K562 (cell line): ENCODE data around the gene MAP3K14. TPM values are rescaled to one million over a fixed set of nuclear protein-coding genes. Genes with fewer than 3 reads are reported as not detected.
A peak's percentile ranks its signal among the peaks of the same experiment; 100 is the strongest.

Experiments used
- CAMTA2 ChIP-seq: fragments of 250-450 bp; sonication (Bioruptor Pico); conservative IDR thresholded peaks from 2 replicates; pipeline ENCODE4 v1.5.1; 2022
- E2F3 ChIP-seq: fragments of 250-450 bp; sonication (Bioruptor Pico); IDR thresholded peaks from 2 replicates; pipeline ENCODE4 v1.4.0; 2020; ENCODE audit warnings: mild to moderate bottlenecking
- EGR1 ChIP-seq: fragments of 450-650 bp; conservative IDR thresholded peaks from 2 replicates; pipeline ENCODE4 v1.6.1; 2017; ENCODE audit warnings: mild to moderate bottlenecking
- ELF1 ChIP-seq: fragments of 200-800 bp; sonication (Bioruptor generic); IDR thresholded peaks from 2 replicates; pipeline ENCODE4 v1.6.1; 2016; ENCODE audit warnings: missing genetic modification characterization, missing compliant biosample characterization
- EP400 ChIP-seq: fragments of 450-650 bp; IDR thresholded peaks from 2 replicates; pipeline ENCODE4 v1.6.1; 2017; ENCODE audit warnings: antibody characterized with exemption, mild to moderate bottlenecking, moderate library complexity
- FOXA3 ChIP-seq, 2 experiments: fragments of 450-650 bp in 1 of 2; sonication (generic) in 1 of 2; formaldehyde crosslinking; IDR thresholded peaks in 1 of 2; conservative IDR thresholded peaks in 1 of 2; 2 replicates each; pipeline versions ENCODE4 v1.4.0 to v1.8.0; 2020 to 2022; ENCODE audit warnings: mild to moderate bottlenecking in 2 of 2, missing genetic modification reagents in 1 of 2
- KLF1 ChIP-seq: fragments of 450-650 bp; IDR thresholded peaks from 2 replicates; pipeline ENCODE4 v1.6.1; 2016; ENCODE audit warnings: missing genetic modification characterization, missing compliant biosample characterization
- MAZ ChIP-seq, 2 experiments: fragments of 450-650 bp in 1 of 2; sonication (generic) in 1 of 2; formaldehyde crosslinking; IDR thresholded peaks in 1 of 2; conservative IDR thresholded peaks in 1 of 2; 2 replicates each; pipeline versions ENCODE4 v1.4.0 to v1.5.0; 2020; ENCODE audit warnings: mild to moderate bottlenecking in 1 of 2, missing genetic modification reagents in 1 of 2
- MYNN ChIP-seq, 2 experiments: sonication (generic); formaldehyde crosslinking in 1 of 2; IDR thresholded peaks; 2 replicates each; pipeline versions ENCODE4 v1.5.0 to v1.6.1; 2016 to 2020; ENCODE audit warnings: antibody characterized with exemption in 1 of 2, missing genetic modification reagents in 1 of 2
- PTRF ChIP-seq: fragments of 450-650 bp; IDR thresholded peaks from 2 replicates; pipeline ENCODE4 v1.6.1; 2016; ENCODE audit warnings: mild to moderate bottlenecking, missing genetic modification characterization, missing compliant biosample characterization
- RAD21 ChIP-seq, 2 experiments: fragments of 250-450 bp in 1 of 2; fragments of 450-650 bp in 1 of 2; sonication (Bioruptor Pico) in 1 of 2; formaldehyde crosslinking in 1 of 2; IDR thresholded peaks in 1 of 2; conservative IDR thresholded peaks in 1 of 2; 2 replicates each; pipeline versions ENCODE4 v1.4.0 to v1.8.0; 2020 to 2022; ENCODE audit warnings: mild to moderate bottlenecking in 2 of 2, moderate library complexity in 1 of 2
- RB1 ChIP-seq: fragments of 450-650 bp; IDR thresholded peaks from 2 replicates; pipeline ENCODE4 v1.6.1; 2017; ENCODE audit warnings: low read depth, mild to moderate bottlenecking
- RBM25 ChIP-seq: fragments of 200-400 bp; formaldehyde crosslinking; IDR thresholded peaks from 2 replicates; pipeline ENCODE4 v1.6.1; 2018; ENCODE audit warnings: low read length, low read depth, moderate library complexity; ENCODE audit not compliant: severe bottlenecking
- SAP30 ChIP-seq: fragments of 200-600 bp; sonication (generic); IDR thresholded peaks from 2 replicates; pipeline ENCODE4 v1.6.1; 2012; ENCODE audit warnings: borderline replicate concordance, low read depth, mild to moderate bottlenecking, moderate library complexity, low read length, control low read depth, inconsistent platforms; ENCODE audit not compliant: insufficient read depth, poor library complexity, severe bottlenecking
- SETDB1 ChIP-seq: IDR thresholded peaks from one replicate; pipeline ENCODE4 v1.6.1; 2012; ENCODE audit warnings: low read length, control low read depth, inconsistent platforms
- SMC3 ChIP-seq: conservative IDR thresholded peaks from 2 replicates; pipeline ENCODE4 v1.6.1; 2011; ENCODE audit warnings: low read depth, low read length, improper control_type of control experiment; ENCODE audit not compliant: insufficient read depth
- TRIM28 ChIP-seq: fragments of 450-650 bp; IDR thresholded peaks from 2 replicates; pipeline ENCODE4 v1.6.1; 2017
- XRCC5 ChIP-seq: fragments of 200-400 bp; formaldehyde crosslinking; IDR thresholded peaks from 2 replicates; pipeline ENCODE4 v1.6.1; 2017; ENCODE audit warnings: low read depth, mild to moderate bottlenecking, low read length
- ZNF41 ChIP-seq: fragments of 250-450 bp; sonication (Bioruptor Pico); conservative IDR thresholded peaks from 2 replicates; pipeline ENCODE4 v1.4.0; 2020; ENCODE audit warnings: mild to moderate bottlenecking
- ZNF696 ChIP-seq: fragments of 250-450 bp; sonication (Bioruptor Pico); conservative IDR thresholded peaks from 2 replicates; pipeline ENCODE4 v1.4.0; 2020; ENCODE audit warnings: mild to moderate bottlenecking, moderate library complexity
- polyA plus RNA-seq, 8 experiments: library from polyadenylated mRNA; depleted of rRNA in 4 of 8; stranded (reverse) in 5 of 8; unstranded in 3 of 8; fragments of >200 nt; fragmentation: Nextera tagmentation in 2 of 8; fragmentation: Illumina TruSeq in 1 of 8; extraction: Ambion mirVana in 2 of 8; extraction: Trizol in 1 of 8; gene quantifications; 2 replicates each; pipeline versions ENCODE4 v1.2.1 to v1.2.3, GENCODE V29; 2011 to 2014; ENCODE audit warnings: inconsistent platforms in 1 of 8, missing spikeins in 1 of 8
- total RNA-seq, 7 experiments: library from RNA; depleted of rRNA in 6 of 7; stranded (reverse); fragments of >200 nt in 6 of 7; fragmentation: Illumina TruSeq in 2 of 7; extraction: Trizol in 2 of 7; gene quantifications; 2 replicates each; pipeline versions ENCODE4 v1.2.1 to v1.2.3, GENCODE V29; 2011 to 2021; ENCODE audit warnings: low replicate concordance in 1 of 7
- TF ChIP-seq, protein P1 (sequence below), 2 experiments: fragments of 450-650 bp; formaldehyde crosslinking in 1 of 2; IDR thresholded peaks; 2 replicates each; pipeline versions ENCODE4 v1.4.0 to v1.6.1; 2014 to 2020; ENCODE audit warnings: mild to moderate bottlenecking in 2 of 2, borderline replicate concordance in 1 of 2, low read depth in 1 of 2

MAP3K14 gene
- total and polyA plus RNA-seq, 9 of the 15 experiments (the other 6 are each of a cell fraction or from before 2014, with no cell fraction given) = 0.45 to 8.7 (median 3.2) TPM

DNA sequence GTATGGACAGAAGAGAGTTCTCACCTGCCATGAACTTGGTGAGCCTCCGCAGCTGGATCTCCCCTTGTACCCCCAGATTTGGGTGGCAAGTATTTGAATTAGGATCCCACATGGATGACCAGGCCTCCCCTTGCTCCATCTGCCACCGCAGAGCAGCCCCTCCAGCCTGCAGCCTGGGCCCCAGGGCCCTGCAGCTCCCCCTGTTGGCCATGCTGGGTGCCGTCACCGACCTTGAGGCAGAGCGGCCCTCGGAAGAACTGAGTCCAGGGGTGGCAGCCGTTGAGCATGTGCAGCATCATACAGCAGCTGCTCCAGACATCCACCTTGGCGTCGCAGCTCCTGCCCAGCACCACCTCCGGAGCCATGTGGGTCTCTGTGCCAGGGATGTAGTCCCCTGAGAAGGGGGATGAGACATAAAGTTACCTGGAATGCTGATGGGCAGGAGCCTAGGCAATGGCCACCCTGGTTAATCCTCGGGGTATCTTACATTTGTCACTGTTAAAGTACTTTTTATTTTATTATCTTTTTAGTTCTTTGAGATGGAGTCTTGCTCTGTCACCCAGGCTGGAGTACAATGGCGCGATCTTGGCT, 45.9 kb downstream of the MAP3K14 start (continued):
- TF ChIP-seq MYNN (IDR thresholded peaks at IDR 0.05) = no peak
- no peak for TF ChIP-seq MYNN (CRISPR knock-in tag; IDR thresholded peaks at IDR 0.05)
- peak; percentile 61 for TF ChIP-seq SMC3
- TF ChIP-seq EP400 = no peak
- TF ChIP-seq SAP30 = no peak
- TF ChIP-seq RB1 = peak; percentile 45; the same call in 1 of the 2 replicates
- no peak for TF ChIP-seq E2F3
- TF ChIP-seq PTRF (tag) = no peak
- TF ChIP-seq RBM25 = no peak
- 0 out of 2 replicates have a peak, but pooled peaks have one; percentile 54 for TF ChIP-seq XRCC5
- TF ChIP-seq SETDB1 = no peak
- TF ChIP-seq ZNF41 (CRISPR knock-in tag) = no peak
- TF ChIP-seq ELF1 (tag) = no peak
- TF ChIP-seq CAMTA2 (CRISPR knock-in tag) = no peak
- TF ChIP-seq MAZ (CRISPR knock-in tag; conservative IDR thresholded peaks at IDR 0.05 in 1 of 2, IDR thresholded peaks at IDR 0.05 in 1 of 2) = 0 out of 4 replicates have a peak, but pooled peaks of 1 of the 2 experiments have one; percentile 44
- no peak for TF ChIP-seq TRIM28
- TF ChIP-seq FOXA3 (CRISPR knock-in tag; conservative IDR thresholded peaks at IDR 0.05 in 1 of 2, IDR thresholded peaks at IDR 0.05 in 1 of 2) = no peak
- no peak for TF ChIP-seq EGR1
- no peak for TF ChIP-seq ZNF696
- no peak for TF ChIP-seq KLF1 (tag)
- TF ChIP-seq, protein P1, sequence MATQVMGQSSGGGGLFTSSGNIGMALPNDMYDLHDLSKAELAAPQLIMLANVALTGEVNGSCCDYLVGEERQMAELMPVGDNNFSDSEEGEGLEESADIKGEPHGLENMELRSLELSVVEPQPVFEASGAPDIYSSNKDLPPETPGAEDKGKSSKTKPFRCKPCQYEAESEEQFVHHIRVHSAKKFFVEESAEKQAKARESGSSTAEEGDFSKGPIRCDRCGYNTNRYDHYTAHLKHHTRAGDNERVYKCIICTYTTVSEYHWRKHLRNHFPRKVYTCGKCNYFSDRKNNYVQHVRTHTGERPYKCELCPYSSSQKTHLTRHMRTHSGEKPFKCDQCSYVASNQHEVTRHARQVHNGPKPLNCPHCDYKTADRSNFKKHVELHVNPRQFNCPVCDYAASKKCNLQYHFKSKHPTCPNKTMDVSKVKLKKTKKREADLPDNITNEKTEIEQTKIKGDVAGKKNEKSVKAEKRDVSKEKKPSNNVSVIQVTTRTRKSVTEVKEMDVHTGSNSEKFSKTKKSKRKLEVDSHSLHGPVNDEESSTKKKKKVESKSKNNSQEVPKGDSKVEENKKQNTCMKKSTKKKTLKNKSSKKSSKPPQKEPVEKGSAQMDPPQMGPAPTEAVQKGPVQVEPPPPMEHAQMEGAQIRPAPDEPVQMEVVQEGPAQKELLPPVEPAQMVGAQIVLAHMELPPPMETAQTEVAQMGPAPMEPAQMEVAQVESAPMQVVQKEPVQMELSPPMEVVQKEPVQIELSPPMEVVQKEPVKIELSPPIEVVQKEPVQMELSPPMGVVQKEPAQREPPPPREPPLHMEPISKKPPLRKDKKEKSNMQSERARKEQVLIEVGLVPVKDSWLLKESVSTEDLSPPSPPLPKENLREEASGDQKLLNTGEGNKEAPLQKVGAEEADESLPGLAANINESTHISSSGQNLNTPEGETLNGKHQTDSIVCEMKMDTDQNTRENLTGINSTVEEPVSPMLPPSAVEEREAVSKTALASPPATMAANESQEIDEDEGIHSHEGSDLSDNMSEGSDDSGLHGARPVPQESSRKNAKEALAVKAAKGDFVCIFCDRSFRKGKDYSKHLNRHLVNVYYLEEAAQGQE (IDR thresholded peaks at IDR 0.05; ENCODE audit: borderline replicate concordance) = peak; percentile 69
- TF ChIP-seq, protein P1 (CRISPR knock-in tag; IDR thresholded peaks at IDR 0.05; ENCODE audit: low read depth) = no peak
- peak; percentile 51 to 77 for TF ChIP-seq RAD21 (CRISPR knock-in tag; conservative IDR thresholded peaks at IDR 0.05 in 1 of 2, IDR thresholded peaks at IDR 0.05 in 1 of 2)
